GM12878 (cell line): Measurements from ENCODE around the gene CHN2. TPM values are rescaled to one million over a fixed set of nuclear protein-coding genes. Genes with fewer than 3 reads are reported as not detected.

Source experiments
- ATAC-seq: fragments of 200-7000 bp; cut with Tn5 transposase; 3 replicates; pipeline ENCODE4 v1.9.1; 2020; ENCODE audit warnings: mild to moderate bottlenecking, moderate library complexity
- BruUV-seq: library from RNA; stranded (reverse); fragments of 400-500 nt; replicated peaks from 2 replicates; lab custom pipeline; 2021; lab: Mats Ljungman, UMichigan
- CTCF ChIA-PET: fragments of 300-600 bp; sonication (Branson Sonifier 250); formaldehyde crosslinking; extraction: SDS; loops from one replicate; lab custom pipeline; 2021; ENCODE audit warnings: inconsistent platforms; lab: Yijun Ruan, JAX
- POLR2A ChIA-PET: fragments of 350-600 bp; formaldehyde crosslinking; extraction: SDS; loops from one replicate; lab custom pipeline; 2021; ENCODE audit warnings: inconsistent platforms; lab: Charles Lee
- RAD21 ChIA-PET: fragments of 300-600 bp; sonication (Branson Sonifier 250); formaldehyde crosslinking; loops from one replicate; lab custom pipeline; 2023; ENCODE audit warnings: antibody characterized with exemption; ENCODE audit not compliant: unreplicated experiment; lab: Charles Lee
- SMC1A ChIA-PET: fragments of 300-600 bp; sonication (Branson Sonifier 250); formaldehyde crosslinking; loops from one replicate; lab custom pipeline; 2023; ENCODE audit not compliant: unreplicated experiment, uncharacterized antibody; lab: Charles Lee
- DNase-seq: peaks from one replicate; pipeline ENCODE4 v3.0.0-alpha.2; 2011; ENCODE audit warnings: low read depth, low spot score
- FAIRE-seq: peaks from 3 replicates; lab custom pipeline; 2011; peaks lifted over from hg19 to GRCh38; lab: Jason Lieb, UNC
- H2AFZ ChIP-seq: 2 replicates; pipeline ENCODE4 v1.6.0; 2011; ENCODE audit warnings: low read depth, low read length, control low read depth; ENCODE audit not compliant: control insufficient read depth
- H3K27ac ChIP-seq: 2 replicates; pipeline ENCODE4 v1.5.1; 2011; ENCODE audit warnings: control low read depth; ENCODE audit not compliant: control insufficient read depth, insufficient read depth
- H3K27me3 ChIP-seq, 2 experiments: replicated peaks in 1 of 2; 2 replicates each; pipeline versions ENCODE4 v1.6.0 to v1.6.1; 2011; ENCODE audit warnings: low read length in 1 of 2; ENCODE audit not compliant: control insufficient read depth in 2 of 2, insufficient read depth in 2 of 2
- H3K36me3 ChIP-seq, 2 experiments: 2 replicates each; pipeline ENCODE4 v1.5.1; 2011; ENCODE audit warnings: low read length in 1 of 2; ENCODE audit not compliant: control insufficient read depth in 2 of 2, insufficient read depth in 2 of 2
- H3K4me1 ChIP-seq: 2 replicates; pipeline ENCODE4 v1.6.1; 2011; ENCODE audit warnings: mild to moderate bottlenecking, low read length, moderate library complexity, mixed read lengths; ENCODE audit not compliant: control insufficient read depth, insufficient read depth
- H3K4me2 ChIP-seq: 2 replicates; pipeline ENCODE4 v1.6.0; 2011; ENCODE audit warnings: control low read depth; ENCODE audit not compliant: control insufficient read depth, insufficient read depth
- H3K4me3 ChIP-seq: fragments of 200-600 bp; sonication (generic); 2 replicates; pipeline ENCODE4 v1.5.1; 2016
- H3K79me2 ChIP-seq: 2 replicates; pipeline ENCODE4 v1.6.0; 2011; ENCODE audit warnings: low read length; ENCODE audit not compliant: control insufficient read depth, insufficient read depth
- H3K9ac ChIP-seq: 2 replicates; pipeline ENCODE4 v1.8.0; 2011; ENCODE audit warnings: low read length, control low read depth, mixed read lengths; ENCODE audit not compliant: control insufficient read depth, insufficient read depth
- H3K9me3 ChIP-seq: replicated peaks from 3 replicates; pipeline ENCODE4 v1.5.1; 2011; ENCODE audit warnings: mild to moderate bottlenecking, low read length; ENCODE audit not compliant: control insufficient read depth, insufficient read depth
- H4K20me1 ChIP-seq: 2 replicates; pipeline ENCODE4 v1.6.0; 2011; ENCODE audit not compliant: control insufficient read depth, insufficient read depth
- ATF7 ChIP-seq: fragments of 450-650 bp; IDR thresholded peaks from 2 replicates; pipeline ENCODE4 v1.6.1; 2016; ENCODE audit warnings: low read depth, mild to moderate bottlenecking
- BACH1 ChIP-seq: fragments of 450-650 bp; IDR thresholded peaks from 2 replicates; pipeline ENCODE4 v1.6.1; 2017; ENCODE audit warnings: mild to moderate bottlenecking, borderline replicate concordance
- CEBPB ChIP-seq, 2 experiments: fragments of 150-350 bp in 1 of 2; IDR thresholded peaks; 2 replicates each; pipeline ENCODE4 v1.6.1; 2012 to 2014; ENCODE audit warnings: low read depth in 2 of 2, low read length in 2 of 2, borderline replicate concordance in 1 of 2, inconsistent platforms in 1 of 2
- CHD4 ChIP-seq: fragments of 200-600 bp; sonication (generic); IDR thresholded peaks from 2 replicates; pipeline ENCODE4 v1.6.1; 2016; ENCODE audit warnings: mild to moderate bottlenecking
- ELK1 ChIP-seq: IDR thresholded peaks from 2 replicates; pipeline ENCODE4 v1.6.1; 2012; ENCODE audit warnings: low read depth, low read length, improper control_type of control experiment
- FOS ChIP-seq: IDR thresholded peaks from 3 replicates; pipeline ENCODE4 v1.6.1; 2011; ENCODE audit warnings: borderline replicate concordance; ENCODE audit not compliant: insufficient read length; ENCODE audit errors: extremely low read depth
- MYC ChIP-seq: IDR thresholded peaks from 2 replicates; pipeline ENCODE4 v1.6.1; 2011; ENCODE audit warnings: mild to moderate bottlenecking, low read length, moderate library complexity, inconsistent platforms; ENCODE audit not compliant: insufficient read depth, insufficient replicate concordance, insufficient read length, severe bottlenecking
- NR2C2 ChIP-seq: IDR thresholded peaks from 2 replicates; pipeline ENCODE4 v1.6.1; 2011; ENCODE audit warnings: borderline replicate concordance, low read depth; ENCODE audit not compliant: control insufficient read depth, insufficient read length
- POU2F2 ChIP-seq: IDR thresholded peaks from 3 replicates; pipeline ENCODE4 v1.6.1; 2011; ENCODE audit warnings: low read depth, mild to moderate bottlenecking, low read length, borderline replicate concordance
- RAD51 ChIP-seq: fragments of 450-650 bp; IDR thresholded peaks from 2 replicates; pipeline ENCODE4 v1.6.1; 2016; ENCODE audit warnings: moderate library complexity, mild to moderate bottlenecking, inconsistent platforms
- RB1 ChIP-seq: fragments of 450-650 bp; formaldehyde crosslinking; IDR thresholded peaks from 2 replicates; pipeline ENCODE4 v1.6.1; 2017; ENCODE audit warnings: mild to moderate bottlenecking, borderline replicate concordance
- YY1 ChIP-seq: IDR thresholded peaks from 2 replicates; pipeline ENCODE4 v1.6.1; 2011; ENCODE audit warnings: low read depth, mild to moderate bottlenecking, low read length
- WGBS: methylation state at CpG from one replicate; pipeline ENCODE4 v1.1.6; 2016; ENCODE audit warnings: low lambda C conversion rate; ENCODE audit not compliant: insufficient replicate concordance, insufficient coverage; ENCODE audit errors: missing lambda C conversion rate; 5-methylcytosine and 5-hydroxymethylcytosine counted together
- in situ Hi-C: fragments of 300-500 bp; cut with MboI; formaldehyde crosslinking; loops from 9 replicates; pipeline ENCODE4 v1.14.3; 2018; ENCODE audit warnings: mixed read lengths
- intact Hi-C: fragments of 100-400 bp; cut with micrococcal nuclease; formaldehyde crosslinking; loops from one replicate; pipeline ENCODE4 v1.14.2; 2022; ENCODE audit not compliant: unreplicated experiment
- polyA plus RNA-seq, 11 experiments: library from polyadenylated mRNA; depleted of rRNA in 4 of 11; unstranded in 6 of 11; stranded (reverse) in 5 of 11; fragments of >200 nt; fragmentation: Nextera tagmentation in 4 of 11; fragmentation: Illumina TruSeq in 1 of 11; extraction: Ambion mirVana in 4 of 11; extraction: Trizol in 1 of 11; gene quantifications; 1 replicate in 1 of 11; 2 replicates in 10 of 11; pipeline versions ENCODE4 v1.2.1 to v1.2.3, GENCODE V29; 2011 to 2016; ENCODE audit warnings: inconsistent platforms in 2 of 11, missing spikeins in 2 of 11, low read depth in 1 of 11
- total RNA-seq, 4 experiments: library from RNA; depleted of rRNA in 3 of 4; stranded (reverse); fragments of >200 nt in 3 of 4; fragmentation: Illumina TruSeq in 1 of 4; extraction: Trizol in 1 of 4; gene quantifications; 2 replicates each; pipeline versions ENCODE4 v1.2.1 to v1.2.3, GENCODE V29; 2013 to 2021
- TF ChIP-seq, protein P1 (sequence below): IDR thresholded peaks from 2 replicates; pipeline ENCODE4 v1.6.1; 2012; ENCODE audit warnings: low read length, inconsistent platforms

CHN2 gene
- total and polyA plus RNA-seq, 10 of the 15 experiments (the other 5 are each of a cell fraction or from before 2014, with no cell fraction given) = 0.11 to 3.8 (median 0.37) TPM; not detected in 2

DNA sequence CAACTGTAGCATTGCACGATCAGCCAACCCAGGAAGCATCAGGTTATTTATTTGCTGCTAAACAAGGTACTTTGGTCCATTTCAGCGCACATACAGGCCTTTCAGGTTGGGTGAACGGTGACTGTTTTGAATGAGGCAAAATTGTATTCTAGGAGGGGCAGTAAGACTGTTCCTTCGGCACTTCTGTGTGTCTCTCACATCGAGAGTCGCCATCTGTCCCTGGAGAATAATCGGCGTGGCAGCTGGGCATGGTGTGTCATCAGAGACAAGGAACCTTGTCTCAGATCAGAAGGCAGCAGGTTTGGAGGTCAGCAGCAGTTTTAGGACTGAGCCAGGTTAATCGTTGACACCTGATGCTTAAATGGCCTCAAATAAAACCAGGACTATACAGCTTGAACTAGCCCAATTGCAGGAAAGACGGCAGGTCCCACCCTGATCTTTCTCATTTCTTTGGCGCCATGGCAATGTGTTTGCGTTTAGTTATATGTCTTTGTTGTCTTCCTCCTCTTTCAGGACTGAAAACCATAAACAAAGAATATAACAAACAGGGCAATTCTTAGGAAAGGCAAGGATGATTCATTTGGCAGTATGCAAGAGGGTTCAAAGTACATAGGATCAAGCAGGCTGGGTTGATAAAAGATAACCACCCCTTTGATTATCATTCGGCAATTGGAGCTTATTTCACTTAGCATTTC, 277.0 kb downstream of the CHN2 start (continued):
- TF ChIP-seq FOS (no peak), ELK1 (no peak), ATF7 (no peak), CHD4 (no peak), RB1 (no peak)

GRCh38 chr7:29476916-29477315, 282.3 kb downstream of the CHN2 start:
- Histone ChIP-seq H3K4me3 (no peak overlapping the region), H4K20me1 (no peaks in the 10 kb centered on the region), H3K79me2 (no peaks in the 10 kb centered on the region), H2AFZ (no peak overlapping the region), H3K9ac (no peak overlapping the region), H3K36me3 (no peaks in the 10 kb centered on the region), H3K27ac (no peak overlapping the region), H3K27me3 (no peaks in the 10 kb centered on the region), H3K4me2 (no peak overlapping the region), H3K4me1 (no peaks in the 10 kb centered on the region), H3K9me3 (no peaks in the 10 kb centered on the region)
- TF ChIP-seq CEBPB (IDR thresholded peaks at IDR 0.05; ENCODE audit: borderline replicate concordance in 1 of 2, low read depth in 2 of 2, low read length in 2 of 2) (no peak), BACH1 (no peak), NR2C2 (no peak), POU2F2 (no peak), ATF7 (no peak), YY1 (no peak), MYC (no peak), RAD51 (no peak)
- TF ChIP-seq, protein P1, sequence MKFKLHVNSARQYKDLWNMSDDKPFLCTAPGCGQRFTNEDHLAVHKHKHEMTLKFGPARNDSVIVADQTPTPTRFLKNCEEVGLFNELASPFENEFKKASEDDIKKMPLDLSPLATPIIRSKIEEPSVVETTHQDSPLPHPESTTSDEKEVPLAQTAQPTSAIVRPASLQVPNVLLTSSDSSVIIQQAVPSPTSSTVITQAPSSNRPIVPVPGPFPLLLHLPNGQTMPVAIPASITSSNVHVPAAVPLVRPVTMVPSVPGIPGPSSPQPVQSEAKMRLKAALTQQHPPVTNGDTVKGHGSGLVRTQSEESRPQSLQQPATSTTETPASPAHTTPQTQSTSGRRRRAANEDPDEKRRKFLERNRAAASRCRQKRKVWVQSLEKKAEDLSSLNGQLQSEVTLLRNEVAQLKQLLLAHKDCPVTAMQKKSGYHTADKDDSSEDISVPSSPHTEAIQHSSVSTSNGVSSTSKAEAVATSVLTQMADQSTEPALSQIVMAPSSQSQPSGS = no peak
- 40% methylated on average over 4 of the region's 4 CpGs for WGBS
- DNase-seq = no peak
- intact Hi-C loops (no loop called here), in situ Hi-C loops (no loop called here)
- FAIRE-seq = no peak
- no peak for ATAC-seq
- ChIA-PET POLR2A (no interaction called here), CTCF (no interaction called here), RAD21 (no interaction called here), SMC1A (no interaction called here)
- BruUV-seq = no TSS peak
